H1 (cell line): ENCODE results near the gene DUOX1.

Experiments
- CBX5 ChIP-seq: fragments of 300-800, 300-1000 bp; sonication (generic); IDR thresholded peaks from 2 replicates; pipeline ENCODE4 v1.7.1; 2016; ENCODE audit warnings: antibody characterized with exemption, low read length, low read depth
- CHD2 ChIP-seq: IDR thresholded peaks from 2 replicates; pipeline ENCODE4 v1.6.1; 2012; ENCODE audit warnings: low read length, improper control_type of control experiment
- CTCF ChIP-seq, 3 experiments: IDR thresholded peaks; 1 replicate in 2 of 3; 2 replicates in 1 of 3; pipeline versions ENCODE4 v1.5.1 to v1.6.1; 2011; ENCODE audit warnings: low read length in 3 of 3, mild to moderate bottlenecking in 3 of 3, inconsistent platforms in 2 of 3, low read depth in 1 of 3, moderate library complexity in 1 of 3; ENCODE audit not compliant: insufficient read depth in 1 of 3; ENCODE audit errors: control extremely low read depth in 1 of 3
- EP300 ChIP-seq, 2 experiments: IDR thresholded peaks; 1 replicate in 1 of 2; 2 replicates in 1 of 2; pipeline ENCODE4 v1.6.1; 2011 to 2012; ENCODE audit warnings: low read depth in 2 of 2, low read length in 2 of 2, mild to moderate bottlenecking in 2 of 2, borderline replicate concordance in 1 of 2, inconsistent platforms in 1 of 2, moderate library complexity in 1 of 2
- MAFK ChIP-seq: IDR thresholded peaks from 2 replicates; pipeline ENCODE4 v1.6.1; 2012; ENCODE audit warnings: low read depth, mild to moderate bottlenecking, improper control_type of control experiment, low read length
- POLR2A ChIP-seq, 2 experiments: IDR thresholded peaks; 1 replicate in 1 of 2; 2 replicates in 1 of 2; pipeline ENCODE4 v1.6.1; 2011; ENCODE audit warnings: low read depth in 2 of 2, low read length in 2 of 2, mild to moderate bottlenecking in 2 of 2; ENCODE audit errors: control extremely low read depth in 1 of 2
- SIN3A ChIP-seq, 2 experiments: IDR thresholded peaks in 1 of 2; conservative IDR thresholded peaks in 1 of 2; 2 replicates each; pipeline ENCODE4 v1.6.1; 2011 to 2012; ENCODE audit warnings: low read length in 2 of 2, improper control_type of control experiment in 1 of 2, low read depth in 1 of 2, mild to moderate bottlenecking in 1 of 2
- SP4 ChIP-seq: IDR thresholded peaks from 2 replicates; pipeline ENCODE4 v1.6.1; 2012; ENCODE audit warnings: low read length, inconsistent platforms
- SUZ12 ChIP-seq: fragments of 200-600 bp; sonication (generic); IDR thresholded peaks from 2 replicates; pipeline ENCODE4 v1.6.1; 2012; ENCODE audit warnings: mild to moderate bottlenecking, inconsistent platforms, low read length, moderate library complexity, mixed read lengths
- TBP ChIP-seq: IDR thresholded peaks from 2 replicates; pipeline ENCODE4 v1.6.1; 2011; ENCODE audit warnings: low read depth, low read length, improper control_type of control experiment
- YY1 ChIP-seq: IDR thresholded peaks from 2 replicates; pipeline ENCODE4 v1.6.1; 2011; ENCODE audit warnings: low read depth, mild to moderate bottlenecking, low read length

- TF ChIP-seq EP300 (IDR thresholded peaks at IDR 0.05; ENCODE audit: borderline replicate concordance in 1 of 2, low read depth in 2 of 2, low read length in 2 of 2) (no peak), MAFK (no peak), YY1 (no peak), CTCF (IDR thresholded peaks at IDR 0.05; ENCODE audit: control extremely low read depth in 1 of 3, insufficient read depth in 1 of 3, low read depth in 1 of 3, low read length in 3 of 3) (no peak), SIN3A (conservative IDR thresholded peaks at IDR 0.05 in 1 of 2, IDR thresholded peaks at IDR 0.05 in 1 of 2; ENCODE audit: low read depth in 1 of 2, low read length in 2 of 2) (no peak), CBX5 (no peak), CHD2 (no peak), POLR2A (IDR thresholded peaks at IDR 0.05; ENCODE audit: control extremely low read depth in 1 of 2, low read depth in 2 of 2, low read length in 2 of 2) (no peak), SUZ12 (no peak), SP4 (no peak), TBP (no peak)
Measured at GRCh38 chr15:45139770-45140169, 10.0 kb downstream of the DUOX1 start.
